Inflammatory macrophage (primary cell): Measurements from ENCODE around the gene SPATA3.
"Not testable (repeated sequence)": the region's sequence is repeated elsewhere in the genome, so short reads cannot be mapped to it uniquely, and the experiment has no call there.

Source experiments
- DNase-seq, 2 donors: peaks; one replicate each; pipeline ENCODE4 v3.0.0-alpha.2; 2020 to 2022
- total RNA-seq, 18 experiments: gene quantifications; one replicate each; lab custom pipeline; 2026; ENCODE audit warnings: mixed read lengths in 6 of 18, inconsistent platforms in 2 of 18; lab: John Stamatoyannopoulos, UW

SPATA3 gene
- total RNA-seq, result 0 to 0.07 (median 0) reads per million in 18 experiments

- DNase-seq, result no peak
Observed at GRCh38 chr2:230995821-230996220, at the start of gene SPATA3. TSS of gene SPATA3 (plus strand) at chr2:230996121. CDS start at chr2:230996234, 113 bp downstream.

DNA sequence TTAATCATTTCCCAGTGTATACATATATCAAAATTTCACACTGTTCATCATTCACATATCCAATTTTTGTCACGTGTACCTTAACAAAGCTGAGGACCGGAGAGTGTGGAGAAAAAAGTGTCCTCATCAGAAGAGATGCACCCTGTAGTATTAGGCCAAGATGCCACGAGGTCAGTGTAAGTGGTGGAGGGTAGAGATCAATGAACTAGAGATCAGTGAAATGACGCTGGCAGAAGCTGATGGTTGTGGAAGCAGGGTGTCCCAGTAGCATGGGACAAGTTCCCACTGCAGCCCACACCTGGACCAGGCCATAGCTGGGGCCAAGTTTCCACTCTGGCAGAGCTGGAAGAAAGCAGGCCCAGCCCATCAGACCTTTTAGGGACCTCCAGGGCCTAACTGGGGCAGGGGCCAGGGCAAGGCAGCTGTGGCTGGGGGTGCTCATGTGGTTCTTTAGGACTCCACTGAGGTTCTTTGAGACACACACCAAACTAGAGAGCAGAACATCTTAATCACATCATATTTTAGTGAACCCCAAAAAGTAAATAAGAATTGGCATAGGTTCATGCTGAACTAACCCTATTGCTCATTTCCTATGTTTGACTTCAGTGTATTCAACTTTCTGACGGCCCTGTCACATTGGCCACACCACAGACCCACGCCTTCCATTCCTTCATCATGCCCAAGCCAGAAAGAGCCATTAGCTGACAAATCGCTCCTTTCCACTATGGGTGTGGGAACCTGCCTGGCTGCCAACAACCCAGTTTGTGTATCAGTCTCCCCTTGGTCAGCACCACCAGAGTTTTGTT, 49.3 kb upstream of the SPATA3 start:
- no peak for DNase-seq

- DNase-seq, result no peak
Observed at GRCh38 chr2:230947235-230947576, 48.7 kb upstream of the SPATA3 start.

- peak; percentile 94 to 98 for DNase-seq
Observed at GRCh38 chr2:230947908-230948365, 48.0 kb upstream of the SPATA3 start.

- no peak for DNase-seq
Observed at GRCh38 chr2:230949966-230950873, 45.7 kb upstream of the SPATA3 start.

GRCh38 chr2:230950874-230951339, 45.0 kb upstream of the SPATA3 start:
- no peak for DNase-seq

GRCh38 chr2:230951396-230951795, 44.5 kb upstream of the SPATA3 start:
- no peak for DNase-seq

GRCh38 chr2:230952226-230952956, 43.5 kb upstream of the SPATA3 start:
- DNase-seq, result no peak

- peak; percentile 77 to 90 for DNase-seq
Observed at GRCh38 chr2:230953845-230954244, 42.1 kb upstream of the SPATA3 start.

GRCh38 chr2:230954746-230955145, 41.2 kb upstream of the SPATA3 start:
- DNase-seq, result no peak

GRCh38 chr2:230955163-230955737, 40.7 kb upstream of the SPATA3 start:
- DNase-seq, result no peak

DNA sequence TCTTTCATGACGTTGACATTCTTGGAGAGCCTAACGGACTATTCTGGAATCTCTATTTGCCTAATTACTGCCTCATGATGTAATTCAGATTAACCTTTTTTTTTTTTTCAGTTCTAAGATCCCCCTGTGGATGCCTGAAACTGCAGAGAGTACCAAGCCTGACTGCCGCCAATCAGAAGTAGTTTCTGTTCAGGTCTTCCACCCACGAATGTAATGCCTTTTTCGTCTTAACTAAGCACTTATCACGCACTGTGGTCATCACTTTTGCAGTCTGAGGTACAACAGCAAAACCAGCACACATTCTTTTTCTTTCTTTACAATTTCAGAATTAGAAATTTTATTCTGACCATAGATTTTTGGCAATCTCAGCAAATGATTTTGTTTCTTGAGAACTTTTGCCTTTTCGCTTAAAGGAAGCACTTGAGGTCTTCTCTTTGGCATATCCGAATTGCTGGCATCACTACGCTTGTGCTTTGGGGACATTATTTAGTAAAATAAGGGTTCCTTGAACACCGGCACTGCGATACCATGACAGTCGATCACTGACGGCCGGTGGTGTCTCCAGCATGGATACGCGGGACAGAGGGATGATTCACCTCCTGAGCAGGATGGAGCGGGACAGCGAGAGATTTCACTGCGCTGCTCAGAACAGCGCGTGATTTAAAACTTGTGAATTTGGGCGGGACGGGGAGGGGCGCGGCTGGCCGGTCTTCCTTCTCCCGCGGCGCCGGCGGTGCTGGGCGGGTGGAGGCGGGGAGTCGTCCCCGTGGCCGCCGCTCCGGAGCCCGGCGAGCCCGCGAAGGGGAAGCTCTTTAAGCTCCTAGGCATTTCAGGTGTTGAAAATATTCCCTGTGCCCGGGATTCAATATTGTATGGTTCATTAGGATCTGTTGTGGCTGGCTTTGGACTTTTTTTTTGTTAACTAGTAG, 38.8 kb upstream of the SPATA3 start:
- peak; percentile 56 to 79 for DNase-seq

GRCh38 chr2:230957756-230958391, 38.0 kb upstream of the SPATA3 start:
- DNase-seq, result no peak

- peak; percentile 25 to 57 for DNase-seq
Observed at GRCh38 chr2:230958820-230959756, 36.8 kb upstream of the SPATA3 start.

- no peak for DNase-seq
Observed at GRCh38 chr2:230960026-230960425, 35.9 kb upstream of the SPATA3 start.

DNA sequence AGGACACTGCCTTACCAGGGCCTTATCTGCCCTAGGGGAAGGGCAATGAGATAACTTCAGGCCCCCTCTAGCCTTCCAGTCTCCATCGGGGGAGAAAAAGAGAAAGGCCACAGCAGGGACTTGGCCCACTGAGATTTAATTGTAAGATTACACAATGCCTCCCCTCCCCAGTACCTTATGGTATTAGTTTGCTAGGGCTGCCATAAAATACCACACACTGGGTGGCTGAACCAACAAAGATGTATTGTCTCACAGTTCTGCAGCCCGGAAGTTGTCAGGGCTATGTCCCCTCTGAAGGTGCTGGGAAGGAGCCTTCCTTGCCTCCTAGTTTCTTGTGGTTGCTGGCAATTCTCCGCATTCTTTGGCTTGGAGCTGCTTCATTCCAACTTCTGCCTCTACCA, 34.8 kb upstream of the SPATA3 start:
- DNase-seq, result no peak

GRCh38 chr2:230964136-230964730, 31.7 kb upstream of the SPATA3 start:
- DNase-seq, result no peak

DNA sequence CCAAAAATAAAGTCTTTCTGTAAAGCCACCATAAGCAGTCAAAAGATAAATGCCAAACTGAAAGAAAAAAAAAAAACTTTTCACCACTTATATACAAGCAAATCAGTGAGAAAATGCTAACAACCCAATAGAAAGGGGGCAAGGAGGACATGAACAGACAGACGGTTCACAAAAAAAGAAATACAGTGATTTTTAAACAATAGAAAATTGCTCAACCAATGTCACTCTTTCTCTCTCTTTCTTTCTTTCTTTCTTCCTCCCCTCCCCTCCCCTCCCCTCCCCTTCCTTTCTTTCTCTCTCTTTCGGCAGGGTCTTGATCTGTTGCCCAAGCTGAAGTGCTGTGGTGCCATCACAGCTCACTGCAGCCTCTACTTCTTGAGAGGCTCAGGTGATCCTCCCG, 28.8 kb upstream of the SPATA3 start:
- no peak for DNase-seq

GRCh38 chr2:230968314-230968713, 27.6 kb upstream of the SPATA3 start:
- not testable (repeated sequence) for DNase-seq
